Spleen (tissue), 7 donors: Measurements from ENCODE around the gene TMEM54.

Source experiments
- CTCF ChIP-seq, 11 experiments: fragments of 200-600 bp in 7 of 11; fragments of 450-650 bp in 4 of 11; sonication (generic) in 4 of 11; IDR thresholded peaks in 8 of 11; conservative IDR thresholded peaks in 3 of 11; 1 replicate in 7 of 11; 2 replicates in 4 of 11; pipeline versions ENCODE4 v1.4.0 to v1.8.0; 2016 to 2021; ENCODE audit warnings: antibody characterized with exemption in 11 of 11, inconsistent platforms in 4 of 11, mild to moderate bottlenecking in 1 of 11
- POLR2A ChIP-seq, 3 donors: fragments of 450-650 bp; IDR thresholded peaks; one replicate each; pipeline ENCODE4 v1.5.1; 2017; ENCODE audit warnings: antibody characterized with exemption in 3 of 3, mild to moderate bottlenecking in 1 of 3
- donor health status: DM: no; HTN: no; CAD: no; lungs with moderate emphysema.
- donor health status: DM: no; HTN: no; CAD: no.
- donor health status: DM: no; HTN: no; CAD: no.

DNA sequence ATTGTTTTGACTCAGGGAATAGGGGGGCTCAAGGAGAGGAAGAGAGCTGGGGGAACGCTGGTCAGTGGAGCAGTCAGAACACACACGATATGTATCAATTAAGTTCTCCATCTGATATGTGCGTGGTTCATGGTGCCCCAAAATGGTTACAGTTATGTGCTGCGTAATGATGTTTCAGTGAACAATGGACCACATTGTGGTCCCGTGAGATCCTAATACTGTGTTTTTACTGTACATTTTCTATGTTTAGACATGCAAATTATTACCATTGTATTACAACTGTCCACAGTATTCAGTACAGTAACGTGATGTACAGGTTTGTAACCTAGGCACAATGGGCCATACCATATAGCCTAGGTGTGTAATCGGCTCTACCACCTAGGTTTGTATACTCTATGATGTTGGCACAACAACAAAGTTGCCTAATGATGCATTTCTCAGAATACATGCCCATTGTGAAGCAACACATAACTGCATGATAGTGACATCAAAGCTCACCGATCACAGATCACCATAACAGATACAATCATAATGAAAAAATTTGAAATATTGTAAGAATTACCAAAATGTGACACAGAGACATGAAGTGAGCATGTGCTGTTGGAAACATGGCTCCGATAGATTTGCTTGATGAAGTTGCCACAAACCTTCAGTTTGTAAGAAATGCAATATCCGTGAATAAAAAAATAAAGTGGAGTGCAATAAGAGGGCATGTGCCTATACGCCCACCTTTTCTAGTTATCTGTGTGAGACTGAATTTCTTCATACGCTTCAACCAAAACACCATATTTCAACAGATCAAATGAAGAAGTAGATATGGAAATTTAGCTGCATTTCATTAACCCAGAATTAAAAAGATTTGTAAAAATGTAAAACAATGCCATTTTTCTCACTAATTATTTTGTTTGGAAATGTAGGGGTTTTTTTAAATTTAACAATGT, 14.8 kb upstream of the TMEM54 start:
- no peak for TF ChIP-seq POLR2A (IDR thresholded peaks at IDR 0.05)
- no peak for TF ChIP-seq CTCF (IDR thresholded peaks at IDR 0.05 in 8 of 11, conservative IDR thresholded peaks at IDR 0.05 in 3 of 11)
